HEK293 (cell line): ENCODE data around the gene UBE2D2.

Source experiments
- CTCF ChIA-PET: fragments of 350-600 bp; formaldehyde crosslinking; extraction: SDS; loops from one replicate; lab custom pipeline; 2021; ENCODE audit warnings: antibody characterized with exemption; lab: Yijun Ruan, JAX
- POLR2A ChIA-PET: fragments of 300-600 bp; formaldehyde crosslinking; extraction: SDS; loops from one replicate; lab custom pipeline; 2020; ENCODE audit warnings: antibody characterized with exemption, inconsistent platforms; lab: Yijun Ruan, JAX
- H3K27ac ChIP-seq: fragments of 200-500 bp; sonication (Bioruptor generic); 2 replicates; pipeline ENCODE4 v1.5.1; 2014; ENCODE audit warnings: low read depth, low read length, control low read depth, inconsistent platforms; ENCODE audit errors: extremely low read depth
- H3K36me3 ChIP-seq, 2 experiments: fragments of 200-500 bp in 1 of 2; sonication (Bioruptor generic) in 1 of 2; 1 replicate in 1 of 2; 2 replicates in 1 of 2; pipeline ENCODE4 v1.5.1; 2014 to 2017; ENCODE audit warnings: inconsistent platforms in 2 of 2, low read length in 2 of 2; ENCODE audit not compliant: control insufficient read depth in 2 of 2, insufficient read depth in 1 of 2
- H3K4me1 ChIP-seq: fragments of 200-500 bp; sonication (Bioruptor generic); 2 replicates; pipeline ENCODE4 v1.5.1; 2014; ENCODE audit warnings: mild to moderate bottlenecking, low read length, inconsistent platforms; ENCODE audit not compliant: control insufficient read depth, insufficient read depth
- H3K4me3 ChIP-seq: 2 replicates; pipeline ENCODE4 v1.5.1; 2011; ENCODE audit warnings: low read depth, mild to moderate bottlenecking, control low read depth, low read length, moderate library complexity
- H3K9me3 ChIP-seq: fragments of 200-500 bp; sonication (Bioruptor generic); 2 replicates; pipeline ENCODE4 v1.5.1; 2014; ENCODE audit warnings: low read depth, low read length, inconsistent platforms; ENCODE audit not compliant: control insufficient read depth, insufficient read depth
- FEZF1 ChIP-seq: fragments of 450-650 bp; formaldehyde crosslinking; IDR thresholded peaks from 2 replicates; pipeline ENCODE4 v1.5.1; 2016; ENCODE audit warnings: missing biosample characterization, missing genetic modification characterization
- HOXA7 ChIP-seq: sonication (generic); formaldehyde crosslinking; IDR thresholded peaks from 2 replicates; pipeline ENCODE4 v1.8.1; 2022; ENCODE audit warnings: missing genetic modification reagents, borderline replicate concordance
- PRDM1 ChIP-seq: fragments of 450-650 bp; formaldehyde crosslinking; IDR thresholded peaks from 2 replicates; pipeline ENCODE4; 2016; ENCODE audit warnings: missing biosample characterization, missing genetic modification characterization
- SCRT2 ChIP-seq: fragments of 450-650 bp; formaldehyde crosslinking; IDR thresholded peaks from 2 replicates; pipeline ENCODE4 v1.5.1; 2016; ENCODE audit warnings: missing biosample characterization, missing genetic modification characterization
- SP7 ChIP-seq: fragments of 450-650 bp; formaldehyde crosslinking; IDR thresholded peaks from 2 replicates; pipeline ENCODE4 v1.5.1; 2016; ENCODE audit warnings: missing biosample characterization, missing genetic modification characterization
- ZBTB21 ChIP-seq: fragments of 450-650 bp; formaldehyde crosslinking; IDR thresholded peaks from 2 replicates; pipeline ENCODE4 v1.5.1; 2017; ENCODE audit warnings: missing biosample characterization, missing genetic modification characterization
- ZFP37 ChIP-seq: fragments of 450-650 bp; formaldehyde crosslinking; IDR thresholded peaks from 2 replicates; pipeline ENCODE4 v1.5.1; 2016; ENCODE audit warnings: missing biosample characterization, missing genetic modification characterization
- ZNF16 ChIP-seq: fragments of 450-650 bp; formaldehyde crosslinking; IDR thresholded peaks from 2 replicates; pipeline ENCODE4 v1.5.1; 2016; ENCODE audit warnings: low read depth, missing biosample characterization, missing genetic modification characterization
- ZNF184 ChIP-seq: fragments of 450-650 bp; IDR thresholded peaks from 2 replicates; pipeline ENCODE4 v1.5.1; 2018; ENCODE audit warnings: missing biosample characterization, mild to moderate bottlenecking, missing genetic modification characterization
- ZNF341 ChIP-seq: fragments of 450-650 bp; formaldehyde crosslinking; IDR thresholded peaks from 2 replicates; pipeline ENCODE4; 2016; ENCODE audit warnings: low read depth, missing biosample characterization, missing genetic modification characterization
- ZNF350 ChIP-seq: fragments of 450-650 bp; formaldehyde crosslinking; IDR thresholded peaks from 2 replicates; pipeline ENCODE4 v1.5.0; 2017; ENCODE audit warnings: missing biosample characterization, mild to moderate bottlenecking, missing genetic modification characterization
- ZNF391 ChIP-seq: fragments of 450-650 bp; formaldehyde crosslinking; IDR thresholded peaks from 2 replicates; pipeline ENCODE4 v1.5.1; 2016; ENCODE audit warnings: low read depth, missing biosample characterization, missing genetic modification characterization, borderline replicate concordance
- ZNF473 ChIP-seq: fragments of 450-650 bp; formaldehyde crosslinking; IDR thresholded peaks from 2 replicates; pipeline ENCODE4 v1.5.1; 2017; ENCODE audit warnings: missing biosample characterization, missing genetic modification characterization
- ZNF510 ChIP-seq: fragments of 450-650 bp; formaldehyde crosslinking; IDR thresholded peaks from 2 replicates; pipeline ENCODE4 v1.5.1; 2018; ENCODE audit warnings: mild to moderate bottlenecking, missing genetic modification characterization, missing biosample characterization; ENCODE audit not compliant: insufficient replicate concordance
- ZNF571 ChIP-seq: fragments of 450-650 bp; formaldehyde crosslinking; IDR thresholded peaks from 2 replicates; pipeline ENCODE4 v1.5.0; 2017; ENCODE audit warnings: missing biosample characterization, missing genetic modification characterization
- ZNF670 ChIP-seq: fragments of 450-650 bp; formaldehyde crosslinking; IDR thresholded peaks from 2 replicates; pipeline ENCODE4 v1.5.1; 2016; ENCODE audit warnings: missing biosample characterization, missing genetic modification characterization, low read depth
- ZNF677 ChIP-seq: fragments of 450-650 bp; IDR thresholded peaks from 2 replicates; pipeline ENCODE4 v1.5.0; 2018; ENCODE audit warnings: missing biosample characterization, mild to moderate bottlenecking, missing genetic modification characterization, moderate library complexity
- ZNF837 ChIP-seq: fragments of 450-650 bp; formaldehyde crosslinking; IDR thresholded peaks from 2 replicates; pipeline ENCODE4 v1.5.1; 2016; ENCODE audit warnings: missing biosample characterization, missing genetic modification characterization
- TF ChIP-seq, protein P1 (sequence below): fragments of 450-650 bp; formaldehyde crosslinking; IDR thresholded peaks from 2 replicates; pipeline ENCODE4 v1.5.1; 2016; ENCODE audit warnings: missing biosample characterization, missing genetic modification characterization
- TF ChIP-seq, protein P2 (sequence below): fragments of 450-650 bp; formaldehyde crosslinking; IDR thresholded peaks from 2 replicates; pipeline ENCODE4 v1.5.1; 2016; ENCODE audit warnings: missing biosample characterization, missing genetic modification characterization
- TF ChIP-seq, protein P3 (sequence below): fragments of 450-650 bp; formaldehyde crosslinking; IDR thresholded peaks from 2 replicates; pipeline ENCODE4 v1.5.1; 2016; ENCODE audit warnings: missing biosample characterization, missing genetic modification characterization
- TF ChIP-seq, protein P4 (sequence below): fragments of 450-650 bp; formaldehyde crosslinking; IDR thresholded peaks from 2 replicates; pipeline ENCODE4 v1.5.1; 2017; ENCODE audit warnings: missing biosample characterization, missing genetic modification characterization
- TF ChIP-seq, protein P5 (sequence below): fragments of 450-650 bp; formaldehyde crosslinking; IDR thresholded peaks from 2 replicates; pipeline ENCODE4 v1.5.1; 2016; ENCODE audit warnings: missing biosample characterization, missing genetic modification characterization, borderline replicate concordance
- TF ChIP-seq, protein P6 (sequence below): fragments of 450-650 bp; formaldehyde crosslinking; IDR thresholded peaks from 2 replicates; pipeline ENCODE4 v1.5.1; 2016; ENCODE audit warnings: missing biosample characterization, missing genetic modification characterization

UBE2D2 gene

DNA sequence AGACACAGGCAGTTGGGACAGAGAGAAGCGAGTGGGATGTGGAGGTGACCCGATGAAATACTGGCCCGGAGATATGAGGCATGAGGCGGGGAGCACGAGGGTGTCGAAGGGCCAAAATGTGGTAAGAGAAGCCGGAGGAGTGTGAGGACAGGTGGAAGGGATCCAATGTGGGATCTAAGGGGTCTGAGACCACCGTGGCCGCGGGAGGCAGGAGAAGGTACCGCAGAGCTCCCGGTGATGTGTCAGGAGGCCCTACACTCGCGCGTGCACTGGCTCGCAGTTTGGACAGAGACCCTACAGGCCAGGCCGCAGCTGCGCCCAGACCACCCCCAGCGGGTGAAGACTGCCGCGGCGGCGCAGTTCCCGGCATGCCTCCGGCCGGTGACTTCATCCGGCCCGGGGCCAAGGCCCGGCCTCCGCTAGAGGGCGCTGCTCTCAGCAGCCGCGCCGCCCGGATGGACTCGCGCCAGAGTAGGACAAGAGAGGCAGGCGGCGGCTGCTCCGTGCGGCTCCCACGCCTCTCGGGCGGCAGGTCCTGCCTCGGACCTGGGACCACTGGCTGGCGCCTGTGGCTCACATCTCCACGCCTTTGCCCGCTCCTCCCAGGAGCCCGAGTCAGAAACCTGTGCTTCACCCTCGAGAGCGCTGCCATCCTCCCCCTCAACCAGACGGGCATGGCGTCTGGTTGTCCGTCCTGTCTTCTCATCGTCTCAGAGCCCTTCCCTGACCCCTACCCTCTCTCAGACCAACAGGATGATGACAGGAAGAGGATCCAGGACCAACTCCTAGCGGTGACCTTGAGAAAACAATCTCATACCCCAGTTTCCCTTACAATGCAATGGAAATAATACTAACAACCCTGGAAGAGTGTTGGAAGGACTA, 43.2 kb upstream of the UBE2D2 start:
- Histone ChIP-seq H3K36me3 (no peaks in the 10 kb centered on the region), H3K9me3 (no peaks in the 10 kb centered on the region), H3K27ac (peak overlapping the region; percentile 48; the same call in 1 of the 2 replicates), H3K4me1 (no peaks in the 10 kb centered on the region), H3K4me3 (peak overlapping the region; percentile 37)
- ChIA-PET CTCF (interaction anchor here (0.5 to 8.7 kb wide), 21 partner anchors 11 to 326 kb away, joined by 3 to 246 read pairs (median 3); partner anchors contain the start of genes DNAJC18, ECSCR and STING1), POLR2A (interaction anchor here (0.6 to 1.1 kb wide), 4 partner anchors 14 to 79 kb away, joined by 3 to 4 read pairs (median 3); partner anchors contain the start of gene DNAJC18)
- TF ChIP-seq ZNF341 (tag by site-specific recombination) (peak; percentile 55), SP7 (tag by site-specific recombination) (peak; percentile 94), ZNF350 (no peak), FEZF1 (tag by site-specific recombination) (no peak), ZNF837 (tag by site-specific recombination) (no peak), ZNF184 (tag by site-specific recombination) (peak; percentile 84; the same call in 1 of the 2 replicates), SCRT2 (peak; percentile 64), ZNF510 (tag by site-specific recombination) (no peak), ZBTB21 (tag by site-specific recombination) (no peak; the same call in none of the 2 replicates), PRDM1 (tag by site-specific recombination) (no peak), ZNF16 (tag by site-specific recombination) (0 out of 2 replicates have a peak, but pooled peaks have one; percentile 38), HOXA7 (CRISPR knock-in tag) (no peak), ZNF677 (tag by site-specific recombination) (peak; percentile 57), ZNF670 (tag by site-specific recombination) (no peak), ZFP37 (tag by site-specific recombination) (peak; percentile 98), ZNF571 (tag by site-specific recombination) (no peak), ZNF391 (tag by site-specific recombination) (peak; percentile 94), ZNF473 (no peak)
- TF ChIP-seq, protein P1, sequence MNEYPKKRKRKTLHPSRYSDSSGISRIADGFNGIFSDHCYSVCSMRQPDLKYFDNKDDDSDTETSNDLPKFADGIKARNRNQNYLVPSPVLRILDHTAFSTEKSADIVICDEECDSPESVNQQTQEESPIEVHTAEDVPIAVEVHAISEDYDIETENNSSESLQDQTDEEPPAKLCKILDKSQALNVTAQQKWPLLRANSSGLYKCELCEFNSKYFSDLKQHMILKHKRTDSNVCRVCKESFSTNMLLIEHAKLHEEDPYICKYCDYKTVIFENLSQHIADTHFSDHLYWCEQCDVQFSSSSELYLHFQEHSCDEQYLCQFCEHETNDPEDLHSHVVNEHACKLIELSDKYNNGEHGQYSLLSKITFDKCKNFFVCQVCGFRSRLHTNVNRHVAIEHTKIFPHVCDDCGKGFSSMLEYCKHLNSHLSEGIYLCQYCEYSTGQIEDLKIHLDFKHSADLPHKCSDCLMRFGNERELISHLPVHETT (tag by site-specific recombination): peak; percentile 87
- TF ChIP-seq, protein P2, sequence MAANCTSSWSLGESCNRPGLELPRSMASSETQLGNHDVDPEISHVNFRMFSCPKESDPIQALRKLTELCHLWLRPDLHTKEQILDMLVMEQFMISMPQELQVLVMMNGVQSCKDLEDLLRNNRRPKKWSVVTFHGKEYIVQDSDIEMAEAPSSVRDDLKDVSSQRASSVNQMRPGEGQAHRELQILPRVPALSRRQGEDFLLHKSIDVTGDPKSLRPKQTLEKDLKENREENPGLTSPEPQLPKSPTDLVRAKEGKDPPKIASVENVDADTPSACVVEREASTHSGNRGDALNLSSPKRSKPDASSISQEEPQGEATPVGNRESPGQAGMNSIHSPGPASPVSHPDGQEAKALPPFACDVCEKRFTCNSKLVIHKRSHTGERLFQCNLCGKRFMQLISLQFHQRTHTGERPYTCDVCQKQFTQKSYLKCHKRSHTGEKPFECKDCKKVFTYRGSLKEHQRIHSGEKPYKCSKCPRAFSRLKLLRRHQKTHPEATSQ (tag by site-specific recombination): peak; percentile 81
- TF ChIP-seq, protein P3, sequence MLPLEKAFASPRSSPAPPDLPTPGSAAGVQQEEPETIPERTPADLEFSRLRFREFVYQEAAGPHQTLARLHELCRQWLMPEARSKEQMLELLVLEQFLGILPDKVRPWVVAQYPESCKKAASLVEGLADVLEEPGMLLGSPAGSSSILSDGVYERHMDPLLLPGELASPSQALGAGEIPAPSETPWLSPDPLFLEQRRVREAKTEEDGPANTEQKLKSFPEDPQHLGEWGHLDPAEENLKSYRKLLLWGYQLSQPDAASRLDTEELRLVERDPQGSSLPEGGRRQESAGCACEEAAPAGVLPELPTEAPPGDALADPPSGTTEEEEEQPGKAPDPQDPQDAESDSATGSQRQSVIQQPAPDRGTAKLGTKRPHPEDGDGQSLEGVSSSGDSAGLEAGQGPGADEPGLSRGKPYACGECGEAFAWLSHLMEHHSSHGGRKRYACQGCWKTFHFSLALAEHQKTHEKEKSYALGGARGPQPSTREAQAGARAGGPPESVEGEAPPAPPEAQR: no peak
- TF ChIP-seq, protein P4, sequence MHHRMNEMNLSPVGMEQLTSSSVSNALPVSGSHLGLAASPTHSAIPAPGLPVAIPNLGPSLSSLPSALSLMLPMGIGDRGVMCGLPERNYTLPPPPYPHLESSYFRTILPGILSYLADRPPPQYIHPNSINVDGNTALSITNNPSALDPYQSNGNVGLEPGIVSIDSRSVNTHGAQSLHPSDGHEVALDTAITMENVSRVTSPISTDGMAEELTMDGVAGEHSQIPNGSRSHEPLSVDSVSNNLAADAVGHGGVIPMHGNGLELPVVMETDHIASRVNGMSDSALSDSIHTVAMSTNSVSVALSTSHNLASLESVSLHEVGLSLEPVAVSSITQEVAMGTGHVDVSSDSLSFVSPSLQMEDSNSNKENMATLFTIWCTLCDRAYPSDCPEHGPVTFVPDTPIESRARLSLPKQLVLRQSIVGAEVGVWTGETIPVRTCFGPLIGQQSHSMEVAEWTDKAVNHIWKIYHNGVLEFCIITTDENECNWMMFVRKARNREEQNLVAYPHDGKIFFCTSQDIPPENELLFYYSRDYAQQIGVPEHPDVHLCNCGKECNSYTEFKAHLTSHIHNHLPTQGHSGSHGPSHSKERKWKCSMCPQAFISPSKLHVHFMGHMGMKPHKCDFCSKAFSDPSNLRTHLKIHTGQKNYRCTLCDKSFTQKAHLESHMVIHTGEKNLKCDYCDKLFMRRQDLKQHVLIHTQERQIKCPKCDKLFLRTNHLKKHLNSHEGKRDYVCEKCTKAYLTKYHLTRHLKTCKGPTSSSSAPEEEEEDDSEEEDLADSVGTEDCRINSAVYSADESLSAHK (tag by site-specific recombination): peak; percentile 38; the same call in 1 of the 2 replicates
- TF ChIP-seq, protein P5, sequence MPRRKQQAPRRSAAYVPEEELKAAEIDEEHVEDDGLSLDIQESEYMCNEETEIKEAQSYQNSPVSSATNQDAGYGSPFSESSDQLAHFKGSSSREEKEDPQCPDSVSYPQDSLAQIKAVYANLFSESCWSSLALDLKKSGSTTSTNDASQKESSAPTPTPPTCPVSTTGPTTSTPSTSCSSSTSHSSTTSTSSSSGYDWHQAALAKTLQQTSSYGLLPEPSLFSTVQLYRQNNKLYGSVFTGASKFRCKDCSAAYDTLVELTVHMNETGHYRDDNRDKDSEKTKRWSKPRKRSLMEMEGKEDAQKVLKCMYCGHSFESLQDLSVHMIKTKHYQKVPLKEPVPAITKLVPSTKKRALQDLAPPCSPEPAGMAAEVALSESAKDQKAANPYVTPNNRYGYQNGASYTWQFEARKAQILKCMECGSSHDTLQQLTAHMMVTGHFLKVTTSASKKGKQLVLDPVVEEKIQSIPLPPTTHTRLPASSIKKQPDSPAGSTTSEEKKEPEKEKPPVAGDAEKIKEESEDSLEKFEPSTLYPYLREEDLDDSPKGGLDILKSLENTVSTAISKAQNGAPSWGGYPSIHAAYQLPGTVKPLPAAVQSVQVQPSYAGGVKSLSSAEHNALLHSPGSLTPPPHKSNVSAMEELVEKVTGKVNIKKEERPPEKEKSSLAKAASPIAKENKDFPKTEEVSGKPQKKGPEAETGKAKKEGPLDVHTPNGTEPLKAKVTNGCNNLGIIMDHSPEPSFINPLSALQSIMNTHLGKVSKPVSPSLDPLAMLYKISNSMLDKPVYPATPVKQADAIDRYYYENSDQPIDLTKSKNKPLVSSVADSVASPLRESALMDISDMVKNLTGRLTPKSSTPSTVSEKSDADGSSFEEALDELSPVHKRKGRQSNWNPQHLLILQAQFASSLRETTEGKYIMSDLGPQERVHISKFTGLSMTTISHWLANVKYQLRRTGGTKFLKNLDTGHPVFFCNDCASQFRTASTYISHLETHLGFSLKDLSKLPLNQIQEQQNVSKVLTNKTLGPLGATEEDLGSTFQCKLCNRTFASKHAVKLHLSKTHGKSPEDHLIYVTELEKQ (tag by site-specific recombination): peak; percentile 84
- TF ChIP-seq, protein P6, sequence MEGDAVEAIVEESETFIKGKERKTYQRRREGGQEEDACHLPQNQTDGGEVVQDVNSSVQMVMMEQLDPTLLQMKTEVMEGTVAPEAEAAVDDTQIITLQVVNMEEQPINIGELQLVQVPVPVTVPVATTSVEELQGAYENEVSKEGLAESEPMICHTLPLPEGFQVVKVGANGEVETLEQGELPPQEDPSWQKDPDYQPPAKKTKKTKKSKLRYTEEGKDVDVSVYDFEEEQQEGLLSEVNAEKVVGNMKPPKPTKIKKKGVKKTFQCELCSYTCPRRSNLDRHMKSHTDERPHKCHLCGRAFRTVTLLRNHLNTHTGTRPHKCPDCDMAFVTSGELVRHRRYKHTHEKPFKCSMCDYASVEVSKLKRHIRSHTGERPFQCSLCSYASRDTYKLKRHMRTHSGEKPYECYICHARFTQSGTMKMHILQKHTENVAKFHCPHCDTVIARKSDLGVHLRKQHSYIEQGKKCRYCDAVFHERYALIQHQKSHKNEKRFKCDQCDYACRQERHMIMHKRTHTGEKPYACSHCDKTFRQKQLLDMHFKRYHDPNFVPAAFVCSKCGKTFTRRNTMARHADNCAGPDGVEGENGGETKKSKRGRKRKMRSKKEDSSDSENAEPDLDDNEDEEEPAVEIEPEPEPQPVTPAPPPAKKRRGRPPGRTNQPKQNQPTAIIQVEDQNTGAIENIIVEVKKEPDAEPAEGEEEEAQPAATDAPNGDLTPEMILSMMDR (tag by site-specific recombination): peak; percentile 100
